WTC11 (cell line): ENCODE measurements around the gene TMEM94. TPM values are rescaled to one million over a fixed set of nuclear protein-coding genes. Genes with fewer than 3 reads are reported as not detected.

Experiments
- ATAC-seq: fragments of 200-7000 bp; cut with Tn5 transposase; 2 replicates; pipeline ENCODE4 v1.10.0; 2021; ENCODE audit warnings: mild to moderate bottlenecking, moderate library complexity
- CTCF ChIA-PET: fragments of 300-600 bp; sonication (Branson Sonifier 250); formaldehyde crosslinking; loops from one replicate; lab custom pipeline; 2021; ENCODE audit warnings: antibody characterized with exemption; lab: Charles Lee
- POLR2A ChIA-PET: fragments of 350-600 bp; sonication (Branson Sonifier 250); formaldehyde crosslinking; loops from one replicate; lab custom pipeline; 2021; ENCODE audit warnings: antibody characterized with exemption; lab: Charles Lee
- DNase-seq: peaks from one replicate; pipeline ENCODE4 v3.0.0; 2021; ENCODE audit warnings: low spot score
- H3K27ac Mint-ChIP-seq: 2 replicates; pipeline ENCODE4 v1.8.0; 2021; ENCODE audit warnings: mixed read lengths
- H3K27me3 Mint-ChIP-seq: 2 replicates; pipeline ENCODE4 v1.8.0; 2021; ENCODE audit warnings: low read depth, mild to moderate bottlenecking, moderate library complexity, mixed read lengths
- H3K36me3 Mint-ChIP-seq: 2 replicates; pipeline ENCODE4 v1.8.0; 2021; ENCODE audit warnings: mixed read lengths
- H3K4me1 Mint-ChIP-seq: 2 replicates; pipeline ENCODE4 v1.8.0; 2022; ENCODE audit warnings: mixed read lengths
- H3K4me3 Mint-ChIP-seq: 2 replicates; pipeline ENCODE4 v1.8.0; 2021; ENCODE audit warnings: mild to moderate bottlenecking, moderate library complexity, mixed read lengths
- H3K9me3 Mint-ChIP-seq: 2 replicates; pipeline ENCODE4 v1.8.0; 2021; ENCODE audit warnings: mixed read lengths
- ELF4 ChIP-seq: sonication (generic); formaldehyde crosslinking; IDR thresholded peaks from 2 replicates; pipeline ENCODE4 v1.8.1; 2022; ENCODE audit warnings: low read depth, mild to moderate bottlenecking, moderate library complexity, missing genetic modification reagents
- GRHL2 ChIP-seq: fragments of 250-450 bp; sonication (Bioruptor Pico); IDR thresholded peaks from 2 replicates; pipeline ENCODE4 v1.8.0; 2022; ENCODE audit warnings: mild to moderate bottlenecking, moderate library complexity; ENCODE audit not compliant: insufficient replicate concordance, severe bottlenecking
- GTF2I ChIP-seq: fragments of 250-450 bp; sonication (Bioruptor Pico); conservative IDR thresholded peaks from 2 replicates; pipeline ENCODE4 v1.4.0; 2021; ENCODE audit warnings: mild to moderate bottlenecking
- JUN ChIP-seq: sonication (generic); formaldehyde crosslinking; IDR thresholded peaks from 2 replicates; pipeline ENCODE4 v1.8.0; 2023; ENCODE audit warnings: mild to moderate bottlenecking, missing genetic modification reagents
- KAT7 ChIP-seq: sonication (generic); formaldehyde crosslinking; IDR thresholded peaks from 2 replicates; pipeline ENCODE4 v1.8.1; 2023; ENCODE audit warnings: missing genetic modification reagents, mild to moderate bottlenecking, borderline replicate concordance
- NFATC4 ChIP-seq: fragments of 250-450 bp; sonication (Bioruptor Pico); IDR thresholded peaks from 2 replicates; pipeline ENCODE4 v1.9.0; 2021; ENCODE audit warnings: mild to moderate bottlenecking
- NFYB ChIP-seq: sonication (generic); formaldehyde crosslinking; conservative IDR thresholded peaks from 2 replicates; pipeline ENCODE4 v1.8.0; 2022; ENCODE audit warnings: low read depth, missing genetic modification reagents
- NR2C2 ChIP-seq: sonication (generic); formaldehyde crosslinking; IDR thresholded peaks from 2 replicates; pipeline ENCODE4 v1.8.0; 2022; ENCODE audit warnings: mild to moderate bottlenecking, missing genetic modification reagents
- PRRX2 ChIP-seq: fragments of 250-450 bp; sonication (Bioruptor Pico); IDR thresholded peaks from 2 replicates; pipeline ENCODE4 v1.8.0; 2021; ENCODE audit warnings: mild to moderate bottlenecking
- ZNF121 ChIP-seq: sonication (generic); formaldehyde crosslinking; IDR thresholded peaks from 2 replicates; pipeline ENCODE4 v1.8.0; 2023; ENCODE audit warnings: missing genetic modification reagents
- microRNA-seq: library from miRNA; unstranded; fragments of <30 nt; microRNA quantifications from one replicate; pipeline ENCODE4 v1.2.0, GENCODE V29; 2022; ENCODE audit warnings: borderline number of aligned reads
- total RNA-seq: library from RNA; stranded (reverse); gene quantifications from 3 replicates; pipeline ENCODE4 v1.2.3, GENCODE V29; 2021
- TF ChIP-seq, protein P1 (sequence below): sonication (generic); formaldehyde crosslinking; IDR thresholded peaks from 2 replicates; pipeline ENCODE4 v1.8.0; 2022; ENCODE audit warnings: mild to moderate bottlenecking, missing genetic modification reagents
- TF ChIP-seq, protein P2 (sequence below): sonication (generic); formaldehyde crosslinking; IDR thresholded peaks from 2 replicates; pipeline ENCODE4 v1.8.1; 2022; ENCODE audit warnings: mild to moderate bottlenecking, missing genetic modification reagents, moderate library complexity, borderline replicate concordance
- TF ChIP-seq, protein P3 (sequence below): sonication (generic); formaldehyde crosslinking; IDR thresholded peaks from 2 replicates; pipeline ENCODE4 v1.8.1; 2022; ENCODE audit warnings: missing genetic modification reagents, borderline replicate concordance
- TF ChIP-seq, protein P4 (sequence below): sonication (generic); formaldehyde crosslinking; IDR thresholded peaks from 2 replicates; pipeline ENCODE4 v1.8.1; 2022; ENCODE audit warnings: mild to moderate bottlenecking, moderate library complexity, missing genetic modification reagents

Gene TMEM94
- total RNA-seq, 1 experiment from 2014 or later, result 76.9 TPM

DNA sequence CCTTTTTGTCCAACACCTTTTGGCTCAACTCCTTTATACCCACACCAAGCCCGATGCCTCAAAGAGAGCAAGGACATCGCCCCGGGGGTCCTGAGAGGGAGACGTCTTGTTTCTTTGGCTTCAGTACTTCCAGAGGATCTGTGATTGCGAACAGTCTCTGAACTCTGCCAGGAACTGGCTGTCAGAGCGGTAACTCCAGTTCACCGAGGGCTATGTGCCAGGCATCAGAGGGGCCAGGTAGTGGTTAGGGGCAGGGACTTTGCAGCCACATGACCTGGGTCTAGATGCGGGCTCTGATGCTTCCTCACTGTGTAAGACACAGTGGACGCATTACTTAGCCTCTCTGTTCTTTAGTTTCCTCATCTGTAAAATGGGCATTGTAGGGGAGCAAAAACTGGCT lies 90.7 kb downstream of the TMEM94 start:
- no peak for DNase-seq
- no peak for ATAC-seq
- no peak overlapping the region for H3K4me3 Mint-ChIP-seq
- no peaks in the 10 kb centered on the region for H3K27me3 Mint-ChIP-seq
- H3K27ac Mint-ChIP-seq, result no peak overlapping the region
- TF ChIP-seq, protein P1, sequence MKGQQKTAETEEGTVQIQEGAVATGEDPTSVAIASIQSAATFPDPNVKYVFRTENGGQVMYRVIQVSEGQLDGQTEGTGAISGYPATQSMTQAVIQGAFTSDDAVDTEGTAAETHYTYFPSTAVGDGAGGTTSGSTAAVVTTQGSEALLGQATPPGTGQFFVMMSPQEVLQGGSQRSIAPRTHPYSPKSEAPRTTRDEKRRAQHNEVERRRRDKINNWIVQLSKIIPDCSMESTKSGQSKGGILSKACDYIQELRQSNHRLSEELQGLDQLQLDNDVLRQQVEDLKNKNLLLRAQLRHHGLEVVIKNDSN (CRISPR knock-in tag), result no peak
- TF ChIP-seq PRRX2 (CRISPR knock-in tag) (no peak), NR2C2 (CRISPR knock-in tag) (no peak), KAT7 (CRISPR knock-in tag) (no peak)
- TF ChIP-seq, protein P2, sequence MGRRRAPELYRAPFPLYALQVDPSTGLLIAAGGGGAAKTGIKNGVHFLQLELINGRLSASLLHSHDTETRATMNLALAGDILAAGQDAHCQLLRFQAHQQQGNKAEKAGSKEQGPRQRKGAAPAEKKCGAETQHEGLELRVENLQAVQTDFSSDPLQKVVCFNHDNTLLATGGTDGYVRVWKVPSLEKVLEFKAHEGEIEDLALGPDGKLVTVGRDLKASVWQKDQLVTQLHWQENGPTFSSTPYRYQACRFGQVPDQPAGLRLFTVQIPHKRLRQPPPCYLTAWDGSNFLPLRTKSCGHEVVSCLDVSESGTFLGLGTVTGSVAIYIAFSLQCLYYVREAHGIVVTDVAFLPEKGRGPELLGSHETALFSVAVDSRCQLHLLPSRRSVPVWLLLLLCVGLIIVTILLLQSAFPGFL (CRISPR knock-in tag), result no peak
- H3K36me3 Mint-ChIP-seq, result no peaks in the 10 kb centered on the region
- peaks cover 41% of the 10 kb centered on the region for H3K4me1 Mint-ChIP-seq
- ChIA-PET POLR2A (no interaction called here), CTCF (no interaction called here)
- no peaks in the 10 kb centered on the region for H3K9me3 Mint-ChIP-seq

DNA sequence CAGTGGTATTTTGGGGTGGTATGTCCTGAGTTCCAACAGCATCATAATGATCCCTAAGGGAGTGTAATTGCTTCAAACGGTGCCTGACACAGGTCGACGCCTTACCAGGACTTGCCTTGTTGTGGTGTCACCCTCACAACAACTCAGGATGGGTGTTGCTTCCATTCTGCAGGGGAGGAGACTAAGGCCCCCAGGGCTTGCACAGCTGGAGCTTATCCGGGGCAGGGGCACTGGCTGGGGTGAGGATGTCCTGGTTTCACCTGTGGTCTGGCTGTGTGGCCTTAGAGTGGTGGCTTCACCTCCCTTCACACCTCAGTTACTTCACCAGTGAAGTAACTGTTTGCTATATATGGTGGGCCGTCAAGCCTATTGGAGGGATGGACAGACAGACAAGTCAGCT lies 92.4 kb downstream of the TMEM94 start:
- Mint-ChIP-seq H3K4me1 (peaks cover 40% of the 10 kb centered on the region), H3K27me3 (no peaks in the 10 kb centered on the region), H3K36me3 (peaks cover 6% of the 10 kb centered on the region; the same call in 1 of the 2 replicates), H3K27ac (peak overlapping the region; percentile 63; the same call in 1 of the 2 replicates), H3K4me3 (no peak overlapping the region), H3K9me3 (no peaks in the 10 kb centered on the region)
- ATAC-seq (no peak), DNase-seq (no peak)
- ChIA-PET CTCF (interaction anchor here (1.0 to 3.5 kb wide), 6 partner anchors 32 to 287 kb away, joined by 3 to 17 read pairs (median 6); partner anchors contain the start of genes GGA3, MRPS7, MYO15B and SMIM5), POLR2A (interaction anchor here (0.5 to 1.8 kb wide), 3 partner anchors 24 to 33 kb away, joined by 3 to 9 read pairs (median 4); partner anchors contain the start of genes LLGL2 and TSEN54)
- TF ChIP-seq, protein P3, sequence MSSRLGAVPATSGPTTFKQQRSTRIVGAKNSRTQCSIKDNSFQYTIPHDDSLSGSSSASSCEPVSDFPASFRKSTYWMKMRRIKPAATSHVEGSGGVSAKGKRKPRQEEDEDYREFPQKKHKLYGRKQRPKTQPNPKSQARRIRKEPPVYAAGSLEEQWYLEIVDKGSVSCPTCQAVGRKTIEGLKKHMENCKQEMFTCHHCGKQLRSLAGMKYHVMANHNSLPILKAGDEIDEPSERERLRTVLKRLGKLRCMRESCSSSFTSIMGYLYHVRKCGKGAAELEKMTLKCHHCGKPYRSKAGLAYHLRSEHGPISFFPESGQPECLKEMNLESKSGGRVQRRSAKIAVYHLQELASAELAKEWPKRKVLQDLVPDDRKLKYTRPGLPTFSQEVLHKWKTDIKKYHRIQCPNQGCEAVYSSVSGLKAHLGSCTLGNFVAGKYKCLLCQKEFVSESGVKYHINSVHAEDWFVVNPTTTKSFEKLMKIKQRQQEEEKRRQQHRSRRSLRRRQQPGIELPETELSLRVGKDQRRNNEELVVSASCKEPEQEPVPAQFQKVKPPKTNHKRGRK (CRISPR knock-in tag), result no peak
- TF ChIP-seq ELF4 (CRISPR knock-in tag), result no peak
- TF ChIP-seq, protein P4, sequence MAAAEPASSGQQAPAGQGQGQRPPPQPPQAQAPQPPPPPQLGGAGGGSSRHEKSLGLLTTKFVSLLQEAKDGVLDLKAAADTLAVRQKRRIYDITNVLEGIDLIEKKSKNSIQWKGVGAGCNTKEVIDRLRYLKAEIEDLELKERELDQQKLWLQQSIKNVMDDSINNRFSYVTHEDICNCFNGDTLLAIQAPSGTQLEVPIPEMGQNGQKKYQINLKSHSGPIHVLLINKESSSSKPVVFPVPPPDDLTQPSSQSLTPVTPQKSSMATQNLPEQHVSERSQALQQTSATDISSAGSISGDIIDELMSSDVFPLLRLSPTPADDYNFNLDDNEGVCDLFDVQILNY, result no peak
- no peak for TF ChIP-seq GRHL2 (CRISPR knock-in tag)
- TF ChIP-seq JUN (CRISPR knock-in tag), result no peak
- TF ChIP-seq NFATC4 (CRISPR knock-in tag), result no peak
- no peak for TF ChIP-seq ZNF121 (CRISPR knock-in tag)
- no peak for TF ChIP-seq GTF2I
- no peak for TF ChIP-seq NFYB (CRISPR knock-in tag)

Small RNA genes lying within 50 kb of the gene (microRNA-seq; reads per million reads assigned to microRNA genes)
- not detected for gene MIR6785

Other genes starting within 250 kb of the TMEM94 start
- 54.5 to 66.9 TPM (median 62.7 TPM) in 3 replicates for gene GGA3, start 195.0 kb upstream of the TMEM94 start, total RNA-seq
- 85.8 to 94.7 TPM (median 87.5 TPM) in 3 replicates for gene MRPS7, start 194.8 kb upstream of the TMEM94 start, total RNA-seq
- 21.6 to 29.2 TPM (median 28.5 TPM) in 3 replicates for gene MIF4GD, start 185.4 kb upstream of the TMEM94 start, total RNA-seq
- gene SLC25A19, start 167.2 kb upstream of the TMEM94 start, total RNA-seq, result 22.6 to 27.7 TPM (median 23.0 TPM) in 3 replicates
- gene GRB2, start 51.0 kb upstream of the TMEM94 start, total RNA-seq, result 82.9 to 93.3 TPM (median 92.6 TPM) in 3 replicates
- 31.3 to 32.2 TPM (median 31.9 TPM) in 3 replicates for gene CASKIN2, start 58.9 kb downstream of the TMEM94 start, total RNA-seq
- gene TSEN54, start 59.9 kb downstream of the TMEM94 start, total RNA-seq, result 47.8 to 53.4 TPM (median 51.5 TPM) in 3 replicates
- 94.3 to 103 TPM (median 97.0 TPM) in 3 replicates for gene LLGL2, start 69.1 kb downstream of the TMEM94 start, total RNA-seq
- 35.6 to 51.1 TPM (median 51.0 TPM) in 3 replicates for gene MYO15B, start 131.2 kb downstream of the TMEM94 start, total RNA-seq
- 0.05 TPM in 1 of 3 replicates, not detected in the others for gene SMIM5, start 176.8 kb downstream of the TMEM94 start, total RNA-seq
- gene RECQL5, start 210.5 kb downstream of the TMEM94 start, total RNA-seq, result 48.9 to 53.1 TPM (median 51.0 TPM) in 3 replicates
- 67.5 to 86.8 TPM (median 72.0 TPM) in 3 replicates for gene SAP30BP, start 210.7 kb downstream of the TMEM94 start, total RNA-seq